Astrocyte (in vitro differentiated cells and primary cell): ENCODE results near the gene MBNL1. TPM values are rescaled to one million over a fixed set of nuclear protein-coding genes. Genes with fewer than 3 reads are reported as not detected.

ENCODE experiments used
- DNase-seq: peaks from one replicate; pipeline ENCODE4 v3.0.0-alpha.2; 2010; ENCODE audit warnings: low read depth
- FAIRE-seq: peaks from 2 replicates; lab custom pipeline; 2011; peaks lifted over from hg19 to GRCh38; lab: Jason Lieb, UNC
- H2AFZ ChIP-seq: 2 replicates; pipeline ENCODE4 v1.6.0; 2012; ENCODE audit warnings: low read depth, low read length, inconsistent platforms
- H3K27ac ChIP-seq: 2 replicates; pipeline ENCODE4 v1.5.1; 2011; ENCODE audit warnings: low read depth, low read length, inconsistent platforms
- H3K27me3 ChIP-seq: 2 replicates; pipeline ENCODE4 v1.6.0; 2011; ENCODE audit warnings: low read length, inconsistent platforms; ENCODE audit not compliant: insufficient read depth
- H3K36me3 ChIP-seq: 2 replicates; pipeline ENCODE4 v1.5.1; 2011; ENCODE audit warnings: low read length, inconsistent platforms; ENCODE audit not compliant: insufficient read depth
- H3K4me1 ChIP-seq: 2 replicates; pipeline ENCODE4 v1.5.1; 2011; ENCODE audit warnings: low read length, inconsistent platforms; ENCODE audit not compliant: insufficient read depth
- H3K4me2 ChIP-seq: 2 replicates; pipeline ENCODE4 v1.6.0; 2012; ENCODE audit warnings: low read length, inconsistent platforms
- H3K4me3 ChIP-seq: 2 replicates; pipeline ENCODE4 v1.5.1; 2011; ENCODE audit warnings: low read depth, mild to moderate bottlenecking, low read length, inconsistent platforms; ENCODE audit not compliant: insufficient read depth
- H3K79me2 ChIP-seq: 2 replicates; pipeline ENCODE4 v1.6.0; 2012; ENCODE audit warnings: mild to moderate bottlenecking, low read length, inconsistent platforms; ENCODE audit not compliant: insufficient read depth
- H3K9ac ChIP-seq: 2 replicates; pipeline ENCODE4 v1.6.0; 2012; ENCODE audit warnings: mild to moderate bottlenecking, low read length, inconsistent platforms
- H3K9me3 ChIP-seq: 2 replicates; pipeline ENCODE4 v1.5.1; 2012; ENCODE audit warnings: low read depth, mild to moderate bottlenecking, low read length, inconsistent platforms; ENCODE audit not compliant: insufficient read depth
- H4K20me1 ChIP-seq: 2 replicates; pipeline ENCODE4 v1.6.0; 2012; ENCODE audit warnings: low read length, inconsistent platforms; ENCODE audit not compliant: insufficient read depth
- H3K27ac Mint-ChIP-seq: one replicate; pipeline ENCODE4 v1.8.0; 2021; ENCODE audit warnings: mild to moderate bottlenecking, mixed read lengths; ENCODE audit not compliant: unreplicated experiment
- H3K27me3 Mint-ChIP-seq: one replicate; pipeline ENCODE4 v1.8.0; 2021; ENCODE audit warnings: low read depth, mixed read lengths; ENCODE audit not compliant: unreplicated experiment
- H3K36me3 Mint-ChIP-seq: one replicate; pipeline ENCODE4 v1.8.0; 2021; ENCODE audit warnings: low read depth, mixed read lengths; ENCODE audit not compliant: unreplicated experiment
- H3K4me1 Mint-ChIP-seq: one replicate; pipeline ENCODE4 v1.8.0; 2021; ENCODE audit warnings: low read depth, mixed read lengths; ENCODE audit not compliant: unreplicated experiment
- H3K4me3 Mint-ChIP-seq: one replicate; pipeline ENCODE4 v1.8.0; 2021; ENCODE audit warnings: mild to moderate bottlenecking, moderate library complexity, mixed read lengths; ENCODE audit not compliant: unreplicated experiment
- H3K9me3 Mint-ChIP-seq: one replicate; pipeline ENCODE4 v1.8.0; 2021; ENCODE audit warnings: mild to moderate bottlenecking, mixed read lengths; ENCODE audit not compliant: unreplicated experiment
- EZH2 ChIP-seq: IDR thresholded peaks from 2 replicates; pipeline ENCODE4 v1.6.1; 2012; ENCODE audit warnings: mild to moderate bottlenecking, low read length, inconsistent platforms; ENCODE audit not compliant: insufficient read depth
- total RNA-seq: library from RNA; stranded (reverse); gene quantifications from 2 replicates; pipeline ENCODE4 v1.2.1, GENCODE V29; 2021
- TF ChIP-seq, protein P1 (sequence below): IDR thresholded peaks from 2 replicates; pipeline ENCODE4 v1.5.1; 2011; ENCODE audit warnings: low read depth, mild to moderate bottlenecking, inconsistent platforms, low read length, moderate library complexity; ENCODE audit not compliant: insufficient read depth

MBNL1 gene
- total RNA-seq, 1 donor from 2014 or later = 93.1 TPM

DNA sequence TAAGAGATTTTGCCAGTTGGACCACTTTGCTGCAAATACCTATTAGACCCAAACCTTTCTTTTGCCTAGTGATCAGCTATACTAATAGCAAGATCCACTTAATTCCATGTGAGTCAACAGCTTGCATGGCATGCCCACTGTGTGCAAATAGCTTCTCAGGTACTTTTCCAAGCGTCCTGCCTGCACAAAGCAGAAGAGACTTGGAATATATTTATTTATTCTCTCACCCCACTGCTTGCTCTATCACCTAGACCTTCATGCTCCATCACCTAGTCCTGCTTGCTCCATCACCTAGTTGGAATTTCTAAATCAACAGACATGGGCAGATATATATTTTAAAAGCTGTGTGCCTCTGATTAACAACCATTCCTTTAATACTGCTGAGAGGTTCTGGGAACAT, 47.6 kb downstream of the MBNL1 start:
- TF ChIP-seq, protein P1, sequence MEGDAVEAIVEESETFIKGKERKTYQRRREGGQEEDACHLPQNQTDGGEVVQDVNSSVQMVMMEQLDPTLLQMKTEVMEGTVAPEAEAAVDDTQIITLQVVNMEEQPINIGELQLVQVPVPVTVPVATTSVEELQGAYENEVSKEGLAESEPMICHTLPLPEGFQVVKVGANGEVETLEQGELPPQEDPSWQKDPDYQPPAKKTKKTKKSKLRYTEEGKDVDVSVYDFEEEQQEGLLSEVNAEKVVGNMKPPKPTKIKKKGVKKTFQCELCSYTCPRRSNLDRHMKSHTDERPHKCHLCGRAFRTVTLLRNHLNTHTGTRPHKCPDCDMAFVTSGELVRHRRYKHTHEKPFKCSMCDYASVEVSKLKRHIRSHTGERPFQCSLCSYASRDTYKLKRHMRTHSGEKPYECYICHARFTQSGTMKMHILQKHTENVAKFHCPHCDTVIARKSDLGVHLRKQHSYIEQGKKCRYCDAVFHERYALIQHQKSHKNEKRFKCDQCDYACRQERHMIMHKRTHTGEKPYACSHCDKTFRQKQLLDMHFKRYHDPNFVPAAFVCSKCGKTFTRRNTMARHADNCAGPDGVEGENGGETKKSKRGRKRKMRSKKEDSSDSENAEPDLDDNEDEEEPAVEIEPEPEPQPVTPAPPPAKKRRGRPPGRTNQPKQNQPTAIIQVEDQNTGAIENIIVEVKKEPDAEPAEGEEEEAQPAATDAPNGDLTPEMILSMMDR = no peak
- TF ChIP-seq EZH2 = no peak
- H3K27me3 Mint-ChIP-seq = no peaks in the 10 kb centered on the region
- no peak for DNase-seq
- Histone ChIP-seq H3K9ac (no peak overlapping the region), H3K4me1 (peaks cover 35% of the 10 kb centered on the region), H3K36me3 (peaks cover 7% of the 10 kb centered on the region), H3K4me3 (no peak overlapping the region), H3K27ac (no peak overlapping the region), H4K20me1 (peaks cover 52% of the 10 kb centered on the region), H3K4me2 (no peak overlapping the region), H3K79me2 (peaks cover 94% of the 10 kb centered on the region), H3K9me3 (no peaks in the 10 kb centered on the region), H3K27me3 (no peaks in the 10 kb centered on the region), H2AFZ (no peak overlapping the region)
- FAIRE-seq = no peak
- H3K36me3 Mint-ChIP-seq = peaks cover 4% of the 10 kb centered on the region
- no peak overlapping the region for H3K27ac Mint-ChIP-seq
- H3K9me3 Mint-ChIP-seq = no peaks in the 10 kb centered on the region
- peaks cover 37% of the 10 kb centered on the region for H3K4me1 Mint-ChIP-seq
- no peak overlapping the region for H3K4me3 Mint-ChIP-seq

DNA sequence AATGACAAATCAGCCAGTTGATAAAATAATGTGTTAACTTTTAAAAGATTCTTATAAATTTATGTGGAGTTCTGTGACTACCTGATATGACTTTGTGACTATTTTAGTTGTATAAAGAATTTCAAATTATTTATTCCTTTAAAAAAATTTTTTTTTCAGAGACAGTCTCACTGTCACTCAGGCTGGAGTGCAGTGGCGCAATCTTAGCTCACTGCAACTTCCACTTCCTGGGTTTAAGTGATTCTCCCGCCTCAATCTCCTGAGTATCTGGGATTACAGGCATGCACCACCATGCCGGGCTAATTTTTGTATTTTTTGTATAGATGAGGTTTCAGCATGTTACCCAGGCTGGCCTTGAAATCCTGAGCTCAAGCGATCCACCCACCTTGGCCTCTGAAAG, 48.5 kb downstream of the MBNL1 start:
- no peak overlapping the region for H3K9ac ChIP-seq
- H3K9me3 ChIP-seq = no peaks in the 10 kb centered on the region
- H4K20me1 ChIP-seq = peaks cover 56% of the 10 kb centered on the region
- peaks cover 35% of the 10 kb centered on the region for H3K4me1 ChIP-seq
- H3K27ac Mint-ChIP-seq = no peak overlapping the region
- H3K9me3 Mint-ChIP-seq = no peaks in the 10 kb centered on the region
- peaks cover 7% of the 10 kb centered on the region for H3K36me3 ChIP-seq
- H3K27ac ChIP-seq = no peak overlapping the region
- no peaks in the 10 kb centered on the region for H3K27me3 Mint-ChIP-seq
- TF ChIP-seq, protein P1 = no peak
- no peak for TF ChIP-seq EZH2
- H3K4me3 Mint-ChIP-seq = no peak overlapping the region
- no peak overlapping the region for H3K4me3 ChIP-seq
- peaks cover 2% of the 10 kb centered on the region for H3K36me3 Mint-ChIP-seq
- no peak overlapping the region for H3K4me2 ChIP-seq
- H3K27me3 ChIP-seq = no peaks in the 10 kb centered on the region
- H2AFZ ChIP-seq = no peak overlapping the region
- FAIRE-seq (no peak), DNase-seq (no peak)
- H3K79me2 ChIP-seq = peaks cover 96% of the 10 kb centered on the region
- peaks cover 41% of the 10 kb centered on the region for H3K4me1 Mint-ChIP-seq

DNA sequence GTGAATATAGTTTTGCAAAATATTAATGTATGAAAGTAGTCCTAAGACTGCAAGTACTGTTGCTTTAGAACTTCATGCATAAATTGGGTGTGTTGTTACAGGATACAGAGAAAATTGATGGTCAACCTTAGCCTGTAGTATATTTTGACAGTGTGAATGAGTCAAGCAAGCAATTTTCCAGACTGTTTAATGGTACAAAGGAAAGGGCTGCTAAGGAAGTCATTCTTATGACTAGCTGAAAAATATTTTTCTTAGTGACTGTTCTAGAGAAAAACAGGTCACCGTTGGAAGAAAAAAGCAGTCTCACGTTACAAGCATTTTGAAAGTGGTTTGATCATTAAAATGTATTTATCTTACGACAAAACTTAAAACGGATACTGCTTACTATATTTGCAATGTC, 49.2 kb downstream of the MBNL1 start:
- H3K4me1 Mint-ChIP-seq = peaks cover 43% of the 10 kb centered on the region

More for the DNA sequence above, 49.2 kb downstream of the MBNL1 start:
- H3K27ac ChIP-seq = peak overlapping the region; percentile 80
- Mint-ChIP-seq H3K27ac (no peak overlapping the region), H3K4me3 (no peak overlapping the region), H3K36me3 (peaks cover 2% of the 10 kb centered on the region), H3K9me3 (no peaks in the 10 kb centered on the region), H3K27me3 (no peaks in the 10 kb centered on the region)
- H4K20me1 ChIP-seq = peaks cover 57% of the 10 kb centered on the region
- H3K9me3 ChIP-seq = no peaks in the 10 kb centered on the region
- DNase-seq = peak; percentile 85
- peak; percentile 90 for FAIRE-seq
- H3K4me3 ChIP-seq = peak overlapping the region; percentile 13
- H3K9ac ChIP-seq = peak overlapping the region; percentile 56
- peak overlapping the region; percentile 59 for H3K4me2 ChIP-seq
- H3K27me3 ChIP-seq = no peaks in the 10 kb centered on the region
- peaks cover 35% of the 10 kb centered on the region for H3K4me1 ChIP-seq
- no peak overlapping the region for H2AFZ ChIP-seq
- TF ChIP-seq, protein P1 = no peak
- TF ChIP-seq EZH2 = no peak
- H3K36me3 ChIP-seq = peaks cover 7% of the 10 kb centered on the region
- H3K79me2 ChIP-seq = peaks cover 96% of the 10 kb centered on the region
